Urothelium cell line (cell line): Measurements from ENCODE around the gene ZNF771.

ENCODE experiments used
- DNase-seq: peaks from one replicate; pipeline ENCODE4 v3.0.0; 2011; ENCODE audit warnings: low spot score, mixed read lengths
- FAIRE-seq: peaks from 2 replicates; lab custom pipeline; 2011; peaks lifted over from hg19 to GRCh38; lab: Jason Lieb, UNC

The ZNF771 gene

GRCh38 chr16:30397776-30398660 is 9.4 kb upstream of the ZNF771 start:
- no peak for FAIRE-seq

GRCh38 chr16:30398661-30399434 is 8.6 kb upstream of the ZNF771 start:
- DNase-seq (no peak), FAIRE-seq (no peak)

More at GRCh38 chr16:30397776-30398660, 9.4 kb upstream of the ZNF771 start:
- no peak for DNase-seq

GRCh38 chr16:30399435-30400186 is 7.8 kb upstream of the ZNF771 start:
- DNase-seq (no peak), FAIRE-seq (no peak)

- no peak for DNase-seq
- no peak for FAIRE-seq
Observed at GRCh38 chr16:30401768-30402425, 5.5 kb upstream of the ZNF771 start.

GRCh38 chr16:30406795-30407101 is 658 bp upstream of the ZNF771 start:
- FAIRE-seq (no peak), DNase-seq (no peak)

GRCh38 chr16:30407804-30408534 is 563 bp downstream of the ZNF771 start:
- DNase-seq (peak; percentile 60), FAIRE-seq (no peak)

- FAIRE-seq (no peak), DNase-seq (peak; percentile 81)
Observed at GRCh38 chr16:30409125-30410060, 2.0 kb downstream of the ZNF771 start.

- DNase-seq (no peak), FAIRE-seq (no peak)
Observed at GRCh38 chr16:30413112-30413806, 5.9 kb downstream of the ZNF771 start.

GRCh38 chr16:30414159-30414558 is 6.8 kb downstream of the ZNF771 start:
- DNase-seq (no peak), FAIRE-seq (no peak)

GRCh38 chr16:30416047-30416603 is 8.7 kb downstream of the ZNF771 start:
- FAIRE-seq (no peak), DNase-seq (no peak)

GRCh38 chr16:30416624-30417528 is 9.5 kb downstream of the ZNF771 start:
- FAIRE-seq, result no peak
- DNase-seq, result no peak

GRCh38 chr16:30417529-30418349 is 10.3 kb downstream of the ZNF771 start:
- DNase-seq, result no peak
- no peak for FAIRE-seq

- FAIRE-seq (no peak), DNase-seq (no peak)
Observed at GRCh38 chr16:30418350-30419181, 11.2 kb downstream of the ZNF771 start.

- FAIRE-seq, result no peak
Observed at GRCh38 chr16:30421010-30421409, 13.6 kb downstream of the ZNF771 start.

GRCh38 chr16:30428055-30428454 is 20.6 kb downstream of the ZNF771 start:
- no peak for DNase-seq
- no peak for FAIRE-seq

More at GRCh38 chr16:30421010-30421409, 13.6 kb downstream of the ZNF771 start:
- no peak for DNase-seq

GRCh38 chr16:30429418-30429677 is 21.9 kb downstream of the ZNF771 start:
- FAIRE-seq (no peak), DNase-seq (peak; percentile 17)
